ENCODE measurements around the gene PFN1.

The PFN1 gene

DNA sequence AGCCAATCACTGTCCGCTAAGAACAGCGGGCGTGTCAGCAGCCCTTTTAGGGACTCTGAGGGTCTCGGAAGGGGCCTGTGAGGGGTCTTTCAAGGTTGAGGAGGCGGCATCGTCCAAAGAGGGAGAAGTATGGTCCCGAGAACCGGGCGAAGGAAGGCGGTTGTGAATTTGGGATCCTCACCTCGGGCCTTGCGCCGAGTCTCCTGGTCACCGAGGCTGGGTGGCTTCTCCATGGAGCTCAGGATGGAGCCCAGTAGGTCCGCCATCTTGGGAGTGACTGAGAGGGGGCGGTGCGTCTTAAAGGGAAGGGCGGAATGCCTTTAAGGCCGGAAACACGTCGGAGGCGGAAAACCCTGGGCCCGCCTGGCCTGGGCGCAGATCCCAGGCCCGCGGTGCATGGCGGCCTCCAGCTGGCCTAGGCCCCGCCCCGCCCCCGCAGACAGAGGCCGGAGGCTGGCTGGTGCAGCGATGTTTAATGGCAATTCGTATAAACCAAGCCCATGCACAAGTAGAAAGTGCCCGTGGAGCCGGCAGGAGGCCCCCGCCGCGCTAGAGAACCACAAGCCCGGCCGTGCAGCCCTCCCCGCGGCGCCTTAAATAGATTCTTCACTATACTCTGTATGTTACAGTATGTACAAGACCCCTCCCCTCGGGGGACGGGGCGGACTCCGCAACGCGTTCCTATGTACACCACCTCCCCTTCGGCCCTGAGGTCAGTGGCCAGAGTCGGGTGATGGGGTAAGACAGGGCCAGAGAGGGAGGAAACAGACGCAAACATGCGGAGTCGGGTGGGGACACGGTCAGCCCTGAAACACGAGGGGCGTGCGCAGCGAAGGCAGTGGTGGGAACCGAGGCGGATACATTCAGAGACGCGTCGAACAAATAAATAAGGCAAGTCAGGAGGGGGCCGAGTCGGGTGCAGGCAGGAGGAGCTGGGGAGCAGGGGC is 19.5 kb upstream of the PFN1 start, which contains the start of gene SPAG7:
Gene SPAG7 (minus strand): TSS at position 279 of the 947 bp plus-strand sequence. CDS start 13 bp downstream, at position 266.
- peak; percentile 98 for DNase-seq (ENCODE audit: low read depth, low spot score)

DNA sequence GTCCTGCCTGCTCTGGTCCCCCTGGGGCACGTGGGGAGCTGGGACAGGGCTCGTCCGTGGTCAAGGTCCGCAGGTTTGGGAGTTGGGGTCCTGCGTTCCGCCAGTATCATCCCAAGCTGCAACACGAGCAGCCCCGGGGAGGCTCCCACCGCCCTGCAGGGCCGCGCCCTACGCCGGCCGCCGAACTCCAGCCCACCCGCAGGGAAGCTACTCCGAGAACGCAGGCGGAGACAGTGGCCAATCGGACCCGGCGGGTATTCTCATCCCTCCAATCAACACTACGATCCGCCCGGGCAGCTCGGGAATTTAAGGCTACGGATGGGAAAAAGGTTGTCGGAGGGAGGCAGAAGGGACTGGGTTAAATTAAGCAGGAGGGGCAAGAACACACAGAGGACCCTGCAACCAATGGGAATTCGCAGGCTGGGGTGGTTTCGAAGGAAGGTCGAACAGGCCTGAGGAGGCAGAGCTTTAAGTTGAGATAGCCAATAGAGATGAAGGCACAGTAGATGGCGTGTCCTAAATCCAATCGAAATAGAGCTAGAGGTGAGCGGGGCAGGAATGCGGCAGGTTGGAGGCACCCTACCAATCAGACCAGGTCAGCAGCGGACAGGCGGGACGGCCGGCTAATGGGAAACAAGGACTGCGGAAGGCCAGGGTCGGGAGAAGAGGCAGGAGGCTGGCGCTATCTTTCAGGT is 18.7 kb upstream of the PFN1 start:
- peak; percentile 100 for DNase-seq (ENCODE audit: low read depth, low spot score)

DNA sequence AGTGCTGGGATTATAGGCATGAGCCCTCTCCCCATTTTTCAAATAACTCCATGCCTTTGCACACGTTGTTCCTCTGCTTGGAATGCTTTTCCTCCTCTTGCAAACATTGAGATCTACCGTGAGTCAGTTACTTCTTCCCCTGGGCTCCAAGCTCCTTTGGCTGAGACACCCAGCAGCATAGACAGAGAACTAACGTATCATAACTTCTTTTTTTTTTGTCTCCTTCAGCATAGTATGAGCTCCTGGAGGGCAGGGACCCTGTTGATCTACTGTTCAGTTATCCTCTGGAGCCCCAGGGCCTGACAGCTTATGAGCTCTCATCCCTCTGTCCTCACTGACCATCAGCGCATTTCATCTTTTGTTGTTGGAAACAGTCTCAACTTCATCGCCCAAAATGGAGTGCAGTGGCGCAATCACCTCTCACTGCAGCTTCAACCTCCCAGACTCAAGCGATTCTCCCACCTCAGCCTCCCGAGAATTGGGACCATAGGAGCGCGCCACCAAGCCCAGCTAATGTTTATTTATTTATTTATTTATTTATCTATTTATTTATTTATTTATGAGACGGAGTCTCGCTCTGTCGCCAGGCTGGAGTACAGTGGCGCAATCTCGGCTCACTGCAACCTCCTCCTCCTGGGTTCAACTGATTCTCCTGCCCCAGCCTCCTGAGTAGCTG is 17.1 kb upstream of the PFN1 start:
- no peak for DNase-seq (ENCODE audit: low read depth, low spot score)

DNA sequence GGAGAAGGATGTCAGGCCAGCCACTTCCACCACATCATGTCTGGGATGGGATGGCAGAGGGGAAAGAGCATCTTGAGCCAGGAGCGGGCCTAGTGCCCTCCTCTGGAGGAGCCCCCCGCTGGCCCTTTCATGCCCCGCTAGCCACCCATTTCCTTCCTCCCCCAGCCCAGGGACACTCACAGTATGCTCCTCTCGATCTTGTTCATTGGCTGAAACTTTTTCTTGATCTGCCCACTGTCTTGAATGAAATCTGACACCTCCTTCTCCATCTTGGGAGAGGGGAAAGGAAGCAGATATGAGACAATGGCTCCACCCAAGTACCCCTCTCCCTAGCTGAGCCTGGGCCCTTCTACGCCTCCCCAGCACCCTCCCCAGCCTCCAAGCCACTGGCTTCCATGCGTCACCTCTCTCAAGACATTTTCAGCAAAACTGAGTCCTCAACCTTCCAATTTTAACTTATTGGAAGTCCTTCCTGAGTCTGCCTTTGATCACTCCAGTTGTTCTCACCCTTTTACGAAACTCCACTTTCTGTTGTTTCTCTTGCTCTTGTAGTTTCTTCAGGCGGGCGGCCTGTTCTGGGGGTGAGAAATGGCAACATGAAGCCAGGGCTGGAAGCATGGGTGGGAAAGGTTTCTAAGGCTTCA is 12.1 kb upstream of the PFN1 start:
- DNase-seq (ENCODE audit: low read depth, low spot score), result no peak

DNA sequence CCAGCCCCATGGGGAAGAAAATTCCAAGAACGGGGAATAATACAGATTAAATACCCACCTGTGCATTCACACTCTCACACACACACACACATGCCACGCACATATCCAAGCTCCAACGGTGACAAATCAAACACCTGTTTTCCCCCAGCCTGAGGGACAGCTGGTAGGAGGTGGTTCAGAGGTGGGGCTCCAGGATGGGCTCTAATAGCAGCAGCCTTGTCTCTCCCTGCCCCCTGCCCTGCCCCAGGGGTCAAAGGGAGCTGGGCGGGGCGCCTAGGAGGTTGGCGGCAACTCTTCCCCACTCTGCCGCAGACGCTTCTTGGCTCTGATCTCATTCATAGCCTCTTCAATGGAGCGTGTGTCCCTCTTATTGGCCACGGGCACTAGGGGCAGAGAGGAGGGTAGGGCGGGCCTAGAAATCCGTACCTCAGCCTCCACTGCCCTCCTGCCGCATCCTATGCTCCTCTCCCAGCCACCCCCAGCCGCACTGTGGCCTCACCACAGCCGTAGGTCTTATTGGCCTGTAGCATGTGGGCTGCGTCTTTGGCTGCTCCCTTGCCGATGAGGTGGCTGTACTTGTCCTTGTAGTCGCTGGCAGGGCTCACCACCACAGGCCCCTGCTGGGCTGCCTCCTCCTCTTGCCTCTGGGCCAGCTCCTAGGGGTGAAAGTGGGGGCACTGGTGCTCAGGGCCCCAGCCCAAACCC is 11.1 kb upstream of the PFN1 start:
- no peak for DNase-seq (ENCODE audit: low read depth, low spot score)

DNA sequence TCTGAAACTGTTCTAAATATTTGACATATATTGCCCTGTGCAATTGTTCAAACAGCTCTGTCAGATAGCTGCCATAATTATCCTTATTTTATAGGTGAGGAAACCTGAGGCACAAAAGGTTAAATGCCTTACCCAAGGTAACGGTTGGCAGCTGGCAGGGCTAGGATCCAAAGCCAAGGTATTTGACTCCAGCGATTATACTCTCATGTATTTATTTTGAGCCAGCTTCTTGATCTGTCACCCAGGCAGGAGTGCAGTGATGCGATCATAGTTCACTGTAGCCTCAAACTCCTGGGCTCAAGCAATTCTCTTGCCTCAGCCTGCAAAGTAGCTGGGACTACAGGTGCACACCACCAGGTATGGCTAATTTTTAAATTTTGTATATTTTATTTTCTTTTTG is 9.8 kb upstream of the PFN1 start:
- no peak for DNase-seq (ENCODE audit: low read depth, low spot score)

DNA sequence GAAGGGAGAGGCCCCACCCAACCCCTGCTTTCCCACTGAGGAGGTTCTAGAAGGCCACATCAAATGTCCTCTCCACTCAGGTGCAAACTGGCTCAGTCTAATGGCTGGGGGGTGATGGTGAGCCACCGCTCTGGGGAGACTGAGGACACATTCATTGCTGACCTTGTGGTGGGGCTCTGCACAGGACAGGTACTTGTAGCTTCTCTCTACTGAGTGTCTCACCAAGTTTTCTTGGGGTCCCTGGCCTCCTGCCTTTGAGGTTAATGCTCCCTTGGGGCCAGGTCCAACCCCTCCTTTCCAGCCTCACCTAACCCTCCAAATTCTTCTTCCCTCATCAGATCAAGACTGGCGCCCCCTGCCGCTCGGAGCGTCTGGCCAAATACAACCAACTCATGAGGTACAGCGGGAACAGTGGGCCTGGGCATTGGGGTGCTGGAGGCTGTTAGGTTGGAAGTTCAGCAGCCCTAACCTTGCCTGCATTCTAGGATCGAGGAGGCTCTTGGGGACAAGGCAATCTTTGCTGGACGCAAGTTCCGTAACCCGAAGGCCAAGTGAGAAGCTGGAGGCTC is 8.2 kb upstream of the PFN1 start:
- no peak for DNase-seq (ENCODE audit: low read depth, low spot score)

DNA sequence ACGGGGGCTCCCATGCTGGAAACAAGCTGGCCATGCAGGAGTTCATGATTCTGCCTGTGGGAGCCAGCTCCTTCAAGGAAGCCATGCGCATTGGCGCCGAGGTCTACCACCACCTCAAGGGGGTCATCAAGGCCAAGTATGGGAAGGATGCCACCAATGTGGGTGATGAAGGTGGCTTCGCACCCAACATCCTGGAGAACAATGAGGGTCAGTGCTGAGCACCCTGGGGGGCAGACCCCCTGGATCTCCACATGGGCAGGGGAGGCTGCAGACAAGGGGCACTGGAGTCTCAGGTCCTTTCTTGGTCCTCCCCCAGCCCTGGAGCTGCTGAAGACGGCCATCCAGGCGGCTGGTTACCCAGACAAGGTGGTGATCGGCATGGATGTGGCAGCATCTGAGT is 6.8 kb upstream of the PFN1 start:
- no peak for DNase-seq (ENCODE audit: low read depth, low spot score)

DNA sequence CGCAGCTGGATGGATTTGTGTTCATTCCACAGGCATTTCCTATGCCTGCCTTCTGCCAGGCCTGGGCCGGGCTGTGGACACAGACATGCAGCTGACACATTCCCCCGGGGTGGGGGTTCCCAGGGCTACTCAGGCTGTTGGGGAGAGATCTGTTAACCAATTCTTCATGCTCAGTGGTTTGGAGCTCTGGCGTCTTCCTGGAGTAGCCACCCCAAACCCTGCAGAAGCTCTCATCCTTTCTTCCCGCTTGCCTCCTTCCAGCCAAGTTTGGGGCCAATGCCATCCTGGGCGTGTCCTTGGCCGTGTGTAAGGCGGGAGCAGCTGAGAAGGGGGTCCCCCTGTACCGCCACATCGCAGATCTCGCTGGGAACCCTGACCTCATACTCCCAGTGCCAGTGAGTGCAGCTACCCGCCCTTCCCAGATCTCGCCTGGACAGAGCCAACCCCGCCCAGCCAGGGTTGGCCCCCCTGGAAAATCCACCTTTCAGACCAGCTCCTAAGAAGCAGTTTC is 5.2 kb upstream of the PFN1 start:
- no peak for DNase-seq (ENCODE audit: low read depth, low spot score)

DNA sequence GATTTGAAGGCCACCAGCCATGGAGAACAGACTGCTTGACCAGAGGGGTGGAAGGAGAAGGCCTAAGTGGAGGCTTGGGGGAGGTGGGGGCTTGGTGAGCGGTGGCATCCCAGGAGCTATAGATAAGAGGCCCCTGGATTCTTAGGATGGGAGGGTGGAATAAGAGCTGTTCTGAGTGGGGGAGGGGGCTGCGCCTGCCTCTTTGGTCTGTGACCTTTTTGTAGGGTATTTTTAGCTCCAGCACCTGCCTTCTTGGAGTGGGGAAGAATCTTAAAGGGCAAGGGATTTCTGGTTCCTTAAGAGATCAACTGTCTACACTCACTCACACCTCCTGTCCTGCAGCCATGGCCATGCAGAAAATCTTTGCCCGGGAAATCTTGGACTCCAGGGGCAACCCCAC is 3.2 kb upstream of the PFN1 start:
- no peak for DNase-seq (ENCODE audit: low read depth, low spot score)

DNA sequence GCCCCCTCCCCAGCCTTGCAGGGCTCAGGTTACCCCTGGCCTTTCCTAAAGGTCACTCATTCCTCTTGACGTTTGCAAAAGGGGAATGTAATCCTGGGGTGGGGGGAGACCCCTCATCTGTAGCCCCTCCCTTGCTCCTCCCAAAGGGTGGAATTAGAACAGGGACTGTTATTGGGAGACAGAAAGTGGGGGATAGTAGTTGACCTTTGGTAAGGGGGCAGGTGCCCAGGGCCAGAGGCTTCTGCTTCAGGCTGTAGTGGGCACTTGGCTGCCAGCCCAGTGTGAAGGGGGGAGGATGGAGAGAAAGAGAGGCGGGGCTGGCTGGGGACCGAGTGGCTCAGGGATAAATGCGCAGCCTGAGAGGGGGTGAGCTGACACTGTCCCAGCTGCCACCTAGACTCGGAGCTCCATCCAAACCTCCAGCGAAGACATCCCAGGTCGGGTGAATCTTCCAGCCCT is 2.4 kb upstream of the PFN1 start, which contains the start of gene ENO3:
Gene ENO3 (plus strand): TSS at position 374 of the 459 bp plus-strand sequence. CDS start 711 bp downstream, outside the sequence.
- DNase-seq (ENCODE audit: low read depth, low spot score), result no peak

DNA sequence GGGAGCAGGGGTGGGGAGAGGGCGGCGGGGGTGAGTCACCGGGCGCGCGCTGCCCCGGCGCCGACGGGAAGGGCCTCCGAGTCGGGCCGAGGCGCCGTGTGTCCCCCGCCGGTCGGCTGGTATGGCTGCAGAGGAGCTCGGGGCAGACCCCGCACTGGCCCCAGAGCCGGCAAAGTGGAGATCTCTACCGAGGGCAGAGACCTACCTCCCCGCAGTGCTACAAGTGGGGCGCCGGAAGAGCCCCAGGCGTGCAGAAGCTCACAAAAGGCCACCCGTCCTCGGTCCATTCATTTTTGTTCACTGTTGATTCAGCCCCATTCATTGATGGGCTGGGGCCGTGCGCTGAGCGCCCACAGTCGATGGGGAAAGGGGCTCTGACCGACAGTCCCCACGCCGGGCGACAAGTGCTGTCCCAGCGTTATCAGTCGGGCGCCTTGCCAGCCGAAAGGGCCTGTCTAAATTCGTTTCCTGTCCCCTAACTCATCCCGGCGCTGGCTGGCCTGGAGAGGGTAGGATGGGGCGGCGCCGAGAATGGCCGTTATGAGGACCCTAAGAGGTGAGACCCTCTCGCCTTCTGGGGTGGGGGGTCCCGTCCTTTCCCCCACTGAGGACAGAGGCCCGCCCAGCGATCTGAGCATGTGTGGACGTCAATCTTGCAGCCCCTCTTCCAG is 1.9 kb upstream of the PFN1 start:
- no peak for DNase-seq (ENCODE audit: low read depth, low spot score)

DNA sequence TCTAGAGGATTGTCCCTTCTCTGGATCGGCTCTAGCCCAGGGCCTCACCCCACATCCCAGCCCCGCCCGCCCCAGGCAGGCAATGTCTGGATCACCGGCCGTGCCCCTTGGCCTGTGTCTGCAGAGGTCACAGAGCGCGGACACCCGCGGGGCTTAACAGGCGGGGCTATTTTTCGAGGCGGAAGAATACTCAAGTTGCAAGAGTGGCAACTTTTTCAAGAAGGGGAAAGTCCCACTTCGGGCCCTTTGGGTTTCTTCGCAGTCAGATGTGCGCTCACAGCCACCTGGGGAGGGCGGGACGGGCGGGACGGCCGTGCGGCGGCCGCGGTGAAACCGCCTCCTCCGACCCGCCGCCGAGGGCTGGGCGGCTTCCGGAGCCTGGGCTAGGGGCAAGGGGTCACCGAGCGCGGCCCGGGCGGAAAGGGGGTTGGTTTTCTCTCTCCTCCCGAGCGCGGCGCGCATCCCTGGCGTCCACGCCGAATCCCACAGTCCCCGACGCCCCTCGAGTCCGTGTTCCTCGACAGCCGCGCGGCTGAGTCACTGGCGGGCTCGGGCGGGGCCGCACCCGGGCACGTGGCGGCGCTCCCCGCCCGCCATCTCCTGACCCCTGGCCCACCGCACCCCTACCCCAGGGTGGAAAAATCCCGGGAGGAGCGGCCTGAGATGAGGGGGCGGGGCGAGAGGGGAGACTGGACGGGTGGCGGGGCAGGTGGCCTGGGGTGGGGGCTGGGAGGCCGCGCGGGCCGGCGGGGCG is 1.2 kb upstream of the PFN1 start:
- DNase-seq (ENCODE audit: low read depth, low spot score), result no peak

DNA sequence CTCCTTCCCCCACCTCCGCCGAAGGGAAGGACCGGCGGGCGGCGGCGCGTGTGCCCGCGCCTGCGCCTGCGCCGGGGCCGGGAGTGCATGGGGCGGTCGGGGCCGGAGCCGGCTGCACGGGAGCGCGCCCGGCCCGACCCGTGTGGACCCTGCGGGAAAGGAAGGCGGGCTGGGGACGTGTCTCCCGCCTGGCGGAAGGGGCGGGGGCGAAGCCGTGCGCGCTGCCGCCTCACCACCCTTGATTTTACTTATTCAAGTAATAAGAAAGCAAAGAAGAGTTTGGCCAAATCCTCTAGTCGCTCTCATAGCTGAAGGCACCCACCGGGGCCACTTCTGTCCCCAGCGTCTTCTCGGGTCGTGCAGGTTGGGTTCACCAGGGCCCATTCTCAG is 596 bp upstream of the PFN1 start:
- DNase-seq (ENCODE audit: low read depth, low spot score), result no peak

DNA sequence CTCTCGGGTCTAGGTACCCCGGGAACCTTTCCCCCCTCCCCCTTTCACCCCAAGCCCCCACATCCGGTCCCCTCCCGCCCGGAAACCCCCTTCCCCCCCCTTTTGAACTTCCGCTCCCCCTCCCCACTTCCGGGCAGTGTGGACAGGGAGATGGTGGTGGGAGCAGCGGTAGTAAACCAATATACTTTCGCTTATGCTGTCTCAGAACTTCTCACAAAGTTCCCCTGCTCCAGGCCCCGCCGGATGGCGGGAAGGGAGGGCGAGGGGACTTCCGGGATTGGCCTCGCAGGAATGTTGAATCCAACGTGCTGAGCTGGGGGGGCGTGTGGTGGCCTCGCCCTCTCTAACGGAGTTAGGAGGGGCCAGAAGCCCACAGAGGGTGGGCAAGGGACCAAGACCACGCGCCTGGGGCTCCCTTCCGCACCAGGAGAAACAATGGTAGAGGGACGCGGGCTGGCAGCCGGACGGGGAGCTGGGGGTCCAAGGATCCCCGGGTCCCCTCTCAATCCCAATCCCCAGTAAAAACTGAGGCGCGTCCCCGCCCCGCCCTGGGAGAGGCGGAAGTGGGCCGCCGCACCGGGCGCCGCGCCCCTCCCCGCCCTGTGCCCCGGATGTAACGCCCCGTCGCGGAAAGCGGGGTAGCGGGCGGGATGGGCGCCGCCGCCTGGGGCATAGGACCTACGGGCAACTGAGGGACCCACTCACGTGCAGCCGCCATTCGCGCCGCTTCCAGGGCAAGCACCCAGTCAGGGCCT is 742 bp downstream of the PFN1 start:
- no peak for DNase-seq (ENCODE audit: low read depth, low spot score)

DNA sequence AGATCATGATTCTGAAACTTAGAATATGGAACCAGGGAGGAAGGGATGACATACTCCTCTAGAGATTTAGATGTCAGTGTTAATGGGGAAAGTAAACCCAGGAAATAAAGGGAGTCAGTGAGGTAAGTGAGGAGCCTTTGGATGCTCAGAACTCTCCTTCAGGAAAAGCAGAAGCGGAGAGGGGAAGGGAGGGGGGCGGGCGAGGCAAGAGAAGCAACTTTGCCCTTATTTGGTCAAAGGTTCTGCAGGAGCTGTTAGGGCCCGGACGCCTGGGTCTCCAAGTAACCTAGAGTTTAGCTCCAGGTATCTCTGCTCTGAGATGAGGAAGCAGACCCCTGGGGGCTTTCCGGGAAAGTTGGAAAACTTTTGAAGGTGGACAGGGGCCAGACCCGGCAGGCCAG is 1.3 kb downstream of the PFN1 start:
- no peak for DNase-seq (ENCODE audit: low read depth, low spot score)

DNA sequence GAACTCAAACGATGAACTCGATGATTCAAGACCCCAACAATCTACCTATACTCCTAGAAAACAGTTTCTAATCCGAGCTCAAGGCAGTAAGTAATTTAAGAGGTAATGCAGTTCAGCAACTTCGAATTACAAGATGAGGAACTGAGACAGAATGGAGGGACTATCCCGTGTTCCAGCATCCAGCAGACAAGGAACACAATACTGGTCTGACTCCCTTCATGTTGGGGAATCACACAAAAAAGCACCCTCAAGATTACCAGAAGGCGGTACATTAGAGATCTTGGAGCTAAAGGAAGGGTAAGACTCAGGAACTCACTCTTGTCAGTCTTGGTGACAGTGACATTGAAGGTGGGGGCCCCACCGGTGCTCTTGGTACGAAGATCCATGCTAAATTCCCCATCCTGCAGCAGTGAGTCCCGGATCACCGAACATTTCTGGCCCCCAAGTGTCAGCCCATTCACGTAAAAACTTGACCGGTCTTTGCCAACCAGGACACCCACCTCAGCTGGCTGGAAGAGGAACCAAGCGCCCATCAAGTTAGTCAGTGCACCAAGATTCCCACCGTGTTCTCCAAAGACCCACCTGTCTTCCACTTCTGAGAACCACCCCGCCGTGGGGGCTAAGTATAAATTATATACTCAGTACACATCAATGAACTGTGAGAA is 1.9 kb downstream of the PFN1 start:
- no peak for DNase-seq (ENCODE audit: low read depth, low spot score)

DNA sequence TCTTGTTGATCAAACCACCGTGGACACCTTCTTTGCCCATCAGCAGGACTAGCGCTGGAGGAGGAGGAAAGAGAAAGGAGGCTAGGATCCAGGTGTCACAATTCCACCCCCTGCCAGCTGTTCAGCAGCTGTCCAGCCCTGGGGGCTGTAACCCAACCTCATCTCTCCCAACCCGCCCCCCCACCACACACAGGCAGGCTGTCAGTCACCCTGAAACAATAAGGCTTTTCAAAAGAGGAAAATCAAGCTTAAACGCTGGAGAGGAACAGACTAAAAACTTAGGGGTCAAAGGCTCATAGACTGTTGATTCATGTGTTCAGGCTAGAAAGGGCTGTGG is 2.4 kb downstream of the PFN1 start:
- no peak for DNase-seq (ENCODE audit: low read depth, low spot score)
